AG10803 (cell line): Measurements from ENCODE around the gene MAGI3.
A peak's percentile ranks its signal among the peaks of the same experiment; 100 is the strongest.

ENCODE experiments used
- DNase-seq: peaks from one replicate; pipeline ENCODE4 v3.0.0; 2010; ENCODE audit warnings: low read depth
- H3K4me3 ChIP-seq: 2 replicates; pipeline ENCODE4 v1.5.1; 2011; ENCODE audit warnings: mild to moderate bottlenecking, low read length, control low read depth
- CTCF ChIP-seq: conservative IDR thresholded peaks from 2 replicates; pipeline ENCODE4 v1.5.1; 2011; ENCODE audit warnings: mild to moderate bottlenecking, low read length, control low read depth, inconsistent platforms

The MAGI3 gene

GRCh38 chr1:113676524-113676923, 286.2 kb downstream of the MAGI3 start:
- no peak overlapping the region for H3K4me3 ChIP-seq
- no peak for DNase-seq
- TF ChIP-seq CTCF = no peak

GRCh38 chr1:113677250-113678158, 287.2 kb downstream of the MAGI3 start:
- DNase-seq = peak; percentile 46
- TF ChIP-seq CTCF = peak; percentile 67
- no peak overlapping the region for H3K4me3 ChIP-seq

- no peak for TF ChIP-seq CTCF
- DNase-seq = no peak
- no peak overlapping the region for H3K4me3 ChIP-seq
Measured at GRCh38 chr1:113678159-113678469, 287.8 kb downstream of the MAGI3 start.

- TF ChIP-seq CTCF = no peak
- no peak for DNase-seq
- H3K4me3 ChIP-seq = no peak overlapping the region
Measured at GRCh38 chr1:113681596-113682337, 291.5 kb downstream of the MAGI3 start.

- TF ChIP-seq CTCF = no peak
- no peak overlapping the region for H3K4me3 ChIP-seq
- no peak for DNase-seq
Measured at GRCh38 chr1:113683384-113684152, 293.3 kb downstream of the MAGI3 start.

GRCh38 chr1:113684153-113684541, 293.8 kb downstream of the MAGI3 start:
- no peak overlapping the region for H3K4me3 ChIP-seq
- no peak for TF ChIP-seq CTCF
- DNase-seq = peak; percentile 67
